ENCODE measurements around the gene ZNF598. TPM values are rescaled to one million over a fixed set of nuclear protein-coding genes. Genes with fewer than 3 reads are reported as not detected.

Gene ZNF598
- total and polyA plus RNA-seq, 2 of the 13 experiments (the other 11 are each of a cell fraction or from before 2014, with no cell fraction given) = 13.5 to 14.2 TPM

GRCh38 chr16:2009791-2010510 is at the start of gene ZNF598 (continued):
- TF ChIP-seq YY1 (IDR thresholded peaks at IDR 0.05; ENCODE audit: insufficient read depth, insufficient replicate concordance, low read depth, low read length) (peak; percentile 81), ATF7-NPFF (CRISPR knock-in tag; IDR thresholded peaks at IDR 0.05; ENCODE audit: low read depth) (no peak; the same call in 1 of the 2 replicates), ZNF281 (CRISPR knock-in tag; IDR thresholded peaks at IDR 0.05; ENCODE audit: borderline replicate concordance) (no peak), SAP130 (CRISPR knock-in tag; IDR thresholded peaks at IDR 0.05; ENCODE audit: low read depth) (peak; percentile 84), ZNF282 (IDR thresholded peaks at IDR 0.05; ENCODE audit: partially characterized antibody) (no peak), ZNF142 (CRISPR knock-in tag; IDR thresholded peaks at IDR 0.05) (no peak), SNAPC4 (CRISPR knock-in tag; IDR thresholded peaks at IDR 0.05) (0 out of 2 replicates have a peak, but pooled peaks have one; percentile 26), RBAK (CRISPR knock-in tag; IDR thresholded peaks at IDR 0.05) (no peak), JUND (CRISPR knock-in tag; IDR thresholded peaks at IDR 0.05) (no peak), KLF15 (CRISPR knock-in tag; IDR thresholded peaks at IDR 0.05; ENCODE audit: borderline replicate concordance) (no peak), ZSCAN30 (CRISPR knock-in tag; IDR thresholded peaks at IDR 0.05) (no peak), POLR2G (IDR thresholded peaks at IDR 0.05; ENCODE audit: low read depth, low read length) (peak; percentile 84), MIXL1 (CRISPR knock-in tag; IDR thresholded peaks at IDR 0.05) (no peak; the same call in 1 of the 2 replicates), FOXP1 (IDR thresholded peaks at IDR 0.05) (no peak), FOXP1 (CRISPR knock-in tag; IDR thresholded peaks at IDR 0.05) (no peak)

Measured in HepG2 (cell line).